ENCODE results near the gene CDYL.
"Not testable (repeated sequence)": the region's sequence is repeated elsewhere in the genome, so short reads cannot be mapped to it uniquely, and the experiment has no call there.

The CDYL gene

DNA sequence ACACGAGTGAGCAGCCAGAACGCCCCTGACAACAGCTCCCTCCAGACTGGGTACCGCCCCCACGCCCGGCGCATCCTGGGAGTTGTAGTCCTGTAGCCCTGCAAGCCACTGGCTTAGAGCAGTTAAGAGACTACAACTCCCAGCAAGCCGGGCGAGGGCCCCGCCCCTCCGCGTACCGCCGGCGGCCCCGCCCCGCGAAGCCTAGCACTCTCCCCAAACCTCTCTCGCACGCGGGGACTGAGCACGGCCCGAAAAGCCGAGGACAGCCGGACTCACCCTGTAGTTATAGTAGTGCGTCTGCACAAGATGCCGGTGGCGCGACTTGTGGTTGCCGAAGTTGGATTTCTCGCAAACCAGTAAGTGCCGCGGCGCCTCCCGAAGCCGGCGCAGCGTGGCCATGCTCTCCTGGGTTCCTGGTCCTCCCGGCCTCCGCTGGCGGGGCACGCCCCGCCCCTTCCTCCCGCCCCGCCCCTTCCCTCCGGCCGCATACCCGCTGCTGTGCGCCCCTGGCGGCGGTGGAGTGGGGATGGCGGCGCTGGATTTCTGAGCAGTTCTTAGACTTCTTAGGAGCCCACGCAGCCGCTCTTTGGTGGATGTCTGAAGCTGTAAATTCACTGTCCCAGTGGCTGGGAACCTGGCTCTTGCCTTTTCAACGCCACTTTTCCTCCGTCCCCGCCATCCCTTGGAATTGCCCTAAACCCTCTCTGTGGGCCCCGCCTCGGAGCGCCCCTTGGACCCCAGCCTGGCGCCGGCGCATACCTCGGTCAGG lies 227.6 kb downstream of the CDYL start, which contains the start of gene RPP40:
Gene RPP40, minus strand, starts transcription at position 434 of the 769 bp plus-strand sequence. Its CDS starts 35 bp downstream, at position 399.
- peak; percentile 97 for DNase-seq (ENCODE audit: low spot score)

DNA sequence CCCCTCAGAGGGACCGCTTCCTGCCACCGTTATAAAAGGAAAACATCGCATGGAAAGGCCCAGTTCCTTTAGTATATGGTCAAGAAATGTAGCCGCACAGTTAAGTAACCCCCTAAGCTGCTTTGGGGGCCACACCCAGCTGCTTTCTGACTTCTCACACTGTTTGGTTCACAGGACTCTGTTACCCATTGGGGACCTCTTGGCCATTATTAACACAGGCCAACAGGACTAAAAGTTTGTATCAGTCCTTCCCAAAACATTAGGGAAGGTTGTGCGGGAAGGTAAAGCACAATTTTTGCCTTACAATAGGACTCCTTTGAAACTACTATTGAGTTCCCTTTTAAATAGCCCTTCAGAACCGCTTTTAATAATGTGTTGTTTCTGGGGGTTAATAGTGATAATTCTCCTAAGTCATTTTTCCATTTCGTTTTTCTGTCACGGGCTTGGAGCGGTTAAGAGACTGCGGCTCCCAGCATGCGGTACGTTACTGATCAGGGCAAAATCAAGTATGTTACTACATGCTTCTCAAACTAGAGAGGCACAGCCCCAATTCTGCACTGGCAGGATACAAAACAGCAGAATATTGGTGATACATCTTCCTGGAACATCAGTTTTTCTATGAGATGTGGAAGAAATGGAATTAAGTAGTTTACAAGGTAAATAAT lies 228.3 kb downstream of the CDYL start:
- DNase-seq (ENCODE audit: low spot score), result no peak

DNA sequence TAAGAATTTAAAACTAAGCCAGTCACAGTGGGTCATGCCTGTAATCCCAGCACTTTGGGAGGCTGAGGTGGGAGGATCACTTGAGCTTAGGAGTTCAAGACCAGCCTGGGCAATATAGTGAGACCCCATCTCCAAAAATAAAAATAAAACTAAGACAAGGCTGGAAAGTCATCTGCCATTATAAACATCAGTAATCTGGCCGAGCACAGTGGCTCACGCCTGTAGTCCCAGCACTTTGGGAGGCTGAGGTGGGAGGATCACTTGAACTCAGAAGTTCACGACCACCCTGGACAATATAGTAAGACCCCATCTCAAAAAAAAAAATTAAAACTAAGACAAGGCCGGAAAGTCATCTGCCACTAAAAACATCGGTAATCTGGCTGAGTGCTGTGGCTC lies 228.8 kb downstream of the CDYL start:
- DNase-seq (ENCODE audit: low spot score), result not testable (repeated sequence)

Measured in Ammon's horn (tissue), 1 donor.